Coronary artery (tissue), 2 donors: Measurements from ENCODE around the gene FOSB.

ENCODE experiments used
- DNase-seq: peaks from one replicate; pipeline ENCODE4 v3.0.0-alpha.2; 2017; ENCODE audit warnings: low spot score
- H3K27ac ChIP-seq, 2 donors: fragments of 200-600 bp; sonication (generic); one replicate each; pipeline ENCODE4 v1.5.1; 2016 to 2019
- H3K4me3 ChIP-seq: fragments of 200-600 bp; sonication (generic); 2 replicates; pipeline ENCODE4 v1.5.1; 2016; ENCODE audit warnings: mild to moderate bottlenecking, moderate library complexity
- CTCF ChIP-seq: fragments of 200-600 bp; sonication (generic); IDR thresholded peaks from one replicate; pipeline ENCODE4 v1.5.1; 2019; ENCODE audit warnings: antibody characterized with exemption

Gene FOSB

GRCh38 chr19:45472563-45473366 lies 5.0 kb downstream of the FOSB start:
- H3K4me3 ChIP-seq = peak overlapping the region; percentile 36
- TF ChIP-seq CTCF = no peak
- DNase-seq = no peak
- H3K27ac ChIP-seq = no peak overlapping the region

GRCh38 chr19:45473367-45473681 lies 5.5 kb downstream of the FOSB start:
- H3K27ac ChIP-seq = no peak overlapping the region
- DNase-seq = no peak
- peak overlapping the region; percentile 36 for H3K4me3 ChIP-seq
- TF ChIP-seq CTCF = no peak

DNA sequence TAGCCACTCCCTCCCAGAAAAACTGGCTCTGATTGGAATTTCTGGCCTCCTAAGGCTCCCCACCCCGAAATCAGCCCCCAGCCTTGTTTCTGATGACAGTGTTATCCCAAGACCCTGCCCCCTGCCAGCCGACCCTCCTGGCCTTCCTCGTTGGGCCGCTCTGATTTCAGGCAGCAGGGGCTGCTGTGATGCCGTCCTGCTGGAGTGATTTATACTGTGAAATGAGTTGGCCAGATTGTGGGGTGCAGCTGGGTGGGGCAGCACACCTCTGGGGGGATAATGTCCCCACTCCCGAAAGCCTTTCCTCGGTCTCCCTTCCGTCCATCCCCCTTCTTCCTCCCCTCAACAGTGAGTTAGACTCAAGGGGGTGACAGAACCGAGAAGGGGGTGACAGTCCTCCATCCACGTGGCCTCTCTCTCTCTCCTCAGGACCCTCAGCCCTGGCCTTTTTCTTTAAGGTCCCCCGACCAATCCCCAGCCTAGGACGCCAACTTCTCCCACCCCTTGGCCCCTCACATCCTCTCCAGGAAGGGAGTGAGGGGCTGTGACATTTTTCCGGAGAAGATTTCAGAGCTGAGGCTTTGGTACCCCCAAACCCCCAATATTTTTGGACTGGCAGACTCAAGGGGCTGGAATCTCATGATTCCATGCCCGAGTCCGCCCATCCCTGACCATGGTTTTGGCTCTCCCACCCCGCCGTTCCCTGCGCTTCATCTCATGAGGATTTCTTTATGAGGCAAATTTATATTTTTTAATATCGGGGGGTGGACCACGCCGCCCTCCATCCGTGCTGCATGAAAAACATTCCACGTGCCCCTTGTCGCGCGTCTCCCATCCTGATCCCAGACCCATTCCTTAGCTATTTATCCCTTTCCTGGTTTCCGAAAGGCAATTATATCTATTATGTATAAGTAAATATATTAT lies 6.1 kb downstream of the FOSB start:
- DNase-seq = no peak
- TF ChIP-seq CTCF = no peak
- Histone ChIP-seq H3K4me3 (no peak overlapping the region), H3K27ac (no peak overlapping the region)

DNA sequence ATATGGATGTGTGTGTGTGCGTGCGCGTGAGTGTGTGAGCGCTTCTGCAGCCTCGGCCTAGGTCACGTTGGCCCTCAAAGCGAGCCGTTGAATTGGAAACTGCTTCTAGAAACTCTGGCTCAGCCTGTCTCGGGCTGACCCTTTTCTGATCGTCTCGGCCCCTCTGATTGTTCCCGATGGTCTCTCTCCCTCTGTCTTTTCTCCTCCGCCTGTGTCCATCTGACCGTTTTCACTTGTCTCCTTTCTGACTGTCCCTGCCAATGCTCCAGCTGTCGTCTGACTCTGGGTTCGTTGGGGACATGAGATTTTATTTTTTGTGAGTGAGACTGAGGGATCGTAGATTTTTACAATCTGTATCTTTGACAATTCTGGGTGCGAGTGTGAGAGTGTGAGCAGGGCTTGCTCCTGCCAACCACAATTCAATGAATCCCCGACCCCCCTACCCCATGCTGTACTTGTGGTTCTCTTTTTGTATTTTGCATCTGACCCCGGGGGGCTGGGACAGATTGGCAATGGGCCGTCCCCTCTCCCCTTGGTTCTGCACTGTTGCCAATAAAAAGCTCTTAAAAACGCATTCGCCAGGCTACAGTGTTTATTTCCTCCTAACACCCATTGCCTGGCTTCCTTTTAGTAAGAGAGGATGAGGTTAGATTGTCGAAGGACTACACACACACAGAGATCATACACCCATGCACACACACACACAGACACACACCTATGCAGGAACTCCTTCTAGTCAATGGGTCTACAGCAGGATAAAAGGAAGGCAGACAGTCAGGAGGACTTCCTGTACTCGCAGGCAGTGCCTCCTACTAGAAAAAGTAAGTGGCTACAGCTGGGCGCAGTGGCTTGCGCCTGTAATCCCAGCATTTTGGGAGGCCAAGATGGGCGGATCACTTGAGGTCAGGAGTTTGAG lies 7.1 kb downstream of the FOSB start:
- Histone ChIP-seq H3K27ac (no peak overlapping the region), H3K4me3 (no peak overlapping the region)
- DNase-seq = no peak
- TF ChIP-seq CTCF = no peak

GRCh38 chr19:45475537-45476291 lies 7.9 kb downstream of the FOSB start:
- H3K4me3 ChIP-seq = no peak overlapping the region
- TF ChIP-seq CTCF = no peak
- DNase-seq = no peak
- no peak overlapping the region for H3K27ac ChIP-seq

- DNase-seq = no peak
- no peak overlapping the region for H3K4me3 ChIP-seq
- H3K27ac ChIP-seq = no peak overlapping the region
- TF ChIP-seq CTCF = no peak
Observed at GRCh38 chr19:45476304-45476703, 8.5 kb downstream of the FOSB start.
